Measurements from ENCODE around the gene VHLL.

VHLL gene

GRCh38 chr1:156253634-156254033, 45.5 kb downstream of the VHLL start:
- no peak for DNase-seq (ENCODE audit: low spot score)

GRCh38 chr1:156251527-156251926, 47.6 kb downstream of the VHLL start:
- no peak for DNase-seq (ENCODE audit: low spot score)

GRCh38 chr1:156249593-156249992, 49.5 kb downstream of the VHLL start:
- no peak for DNase-seq (ENCODE audit: low spot score)

Measured in AG08395 (cell line).